ENCODE measurements around the gene CLEC20A. TPM values are rescaled to one million over a fixed set of nuclear protein-coding genes. Genes with fewer than 3 reads are reported as not detected.

Gene CLEC20A
- total and polyA plus RNA-seq, 2 experiments from 2014 or later, result not detected

- Histone ChIP-seq H3K4me1 (ENCODE audit: insufficient read depth) (0 out of 2 replicates have a peak, but pooled peaks cover 6% of the 10 kb centered on the region), H4K20me1 (replicated peaks; ENCODE audit: insufficient read depth) (no peaks in the 10 kb centered on the region), H3K79me2 (replicated peaks; ENCODE audit: insufficient read depth) (peaks cover 7% of the 10 kb centered on the region), H3K4me2 (peak overlapping the region; percentile 98), H3K4me3 (peak overlapping the region; percentile 97), H3F3A (replicated peaks; ENCODE audit: low read depth) (no peaks in the 10 kb centered on the region), H3K27me3 (ENCODE audit: insufficient read depth) (no peaks in the 10 kb centered on the region), H3K27ac (ENCODE audit: low read depth) (peak overlapping the region; percentile 79; the same call in 1 of the 2 replicates), H2AFZ (peak overlapping the region; percentile 100), H3K36me3 (ENCODE audit: insufficient read depth) (no peaks in the 10 kb centered on the region; the same call in 1 of the 2 replicates), H3K9me2 (ENCODE audit: insufficient read depth) (0 out of 2 replicates have a peak, but pooled peaks cover under 1% of the 10 kb centered on the region)
- ATAC-seq, result peak; percentile 65
- Mint-ChIP-seq H3K4me3 (peak overlapping the region; percentile 93), H3K4me1 (peaks cover 17% of the 10 kb centered on the region), H3K9me3 (no peaks in the 10 kb centered on the region), H3K36me3 (ENCODE audit: low read depth) (peaks cover 6% of the 10 kb centered on the region; the same call in 2 of the 3 replicates), H3K27ac (peak overlapping the region; percentile 86), H3K27me3 (ENCODE audit: insufficient read depth, low read depth, poor library complexity) (peaks cover 13% of the 10 kb centered on the region)
- no peak for TF ChIP-seq CREB1 (CRISPR knock-in tag; IDR thresholded peaks at IDR 0.05; ENCODE audit: low read depth)
- TF ChIP-seq EZH2 (IDR thresholded peaks at IDR 0.05; ENCODE audit: low read depth, unreplicated experiment), result no peak
- no peak for TF ChIP-seq REST (IDR thresholded peaks at IDR 0.05; ENCODE audit: unreplicated experiment)
- peak; percentile 66 for TF ChIP-seq POLR2AphosphoS5 (IDR thresholded peaks at IDR 0.05; ENCODE audit: low read depth)
- TF ChIP-seq STAT1 (IDR thresholded peaks at IDR 0.05; ENCODE audit: unreplicated experiment), result no peak
- TF ChIP-seq ZNF462 (CRISPR knock-in tag; IDR thresholded peaks at IDR 0.05), result no peak
- peak in 1 of 2 experiments; percentile 9; a peak in 1 of 4 replicates for TF ChIP-seq CTCF (conservative IDR thresholded peaks at IDR 0.05; ENCODE audit: low read depth in 2 of 2)
- DNase-seq (ENCODE audit: low spot score), result peak; percentile 69
Measured at GRCh38 chr1:178541829-178542553, 45.2 kb upstream of the CLEC20A start.

Measured in GM23338 (cell line).